Measurements from ENCODE around the gene RARB.

DNA sequence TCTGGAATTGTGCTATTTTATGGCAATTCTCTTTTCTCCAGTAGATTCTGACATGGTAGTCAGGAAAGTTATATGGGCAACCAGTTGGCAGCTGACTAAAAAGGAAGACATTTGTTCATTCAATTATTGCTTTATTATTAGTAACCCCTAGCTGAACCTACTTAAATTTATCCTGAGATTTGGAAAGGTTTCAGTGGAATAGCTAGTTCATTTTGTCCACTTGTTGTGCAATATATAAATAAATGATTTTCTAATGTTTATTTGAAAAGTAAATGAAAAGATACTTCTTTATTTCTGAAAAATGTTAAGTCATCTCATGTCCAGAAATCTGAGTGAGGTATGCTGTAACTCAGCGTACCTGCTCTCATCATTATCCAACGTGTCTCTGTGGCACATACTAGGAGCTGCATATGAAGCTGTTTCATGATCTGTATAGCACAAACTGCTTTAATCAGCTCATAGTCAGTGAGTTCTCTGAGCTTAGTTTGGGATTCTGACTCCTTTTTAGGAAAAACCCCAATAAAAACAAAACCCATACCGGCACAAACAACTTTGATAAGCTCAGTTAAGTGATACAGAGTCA lies 35.9 kb downstream of the RARB start:
- TF ChIP-seq POLR2A (IDR thresholded peaks at IDR 0.05) (no peak), CTCF (IDR thresholded peaks at IDR 0.05) (no peak)
